HEK293T (cell line): ENCODE measurements around the gene DHCR7.

Source experiments
- ARNT ChIP-seq: fragments of 450-650 bp; IDR thresholded peaks from 2 replicates; pipeline ENCODE4 v1.6.1; 2017; ENCODE audit warnings: mild to moderate bottlenecking
- ELF4 ChIP-seq: fragments of 450-650 bp; IDR thresholded peaks from 2 replicates; pipeline ENCODE4 v1.6.1; 2017; ENCODE audit warnings: antibody characterized with exemption
- FOXA1 ChIP-seq: fragments of 450-650 bp; IDR thresholded peaks from 2 replicates; pipeline ENCODE4 v1.6.1; 2016; ENCODE audit warnings: mild to moderate bottlenecking
- FOXK2 ChIP-seq: fragments of 450-650 bp; IDR thresholded peaks from 2 replicates; pipeline ENCODE4 v1.6.1; 2016; ENCODE audit warnings: mild to moderate bottlenecking
- HDGF ChIP-seq: fragments of 450-650 bp; IDR thresholded peaks from 2 replicates; pipeline ENCODE4 v1.6.1; 2017; ENCODE audit warnings: antibody characterized with exemption, borderline replicate concordance
- LEF1 ChIP-seq: fragments of 450-650 bp; IDR thresholded peaks from 2 replicates; pipeline ENCODE4 v1.6.1; 2017; ENCODE audit warnings: mild to moderate bottlenecking, borderline replicate concordance
- NFRKB ChIP-seq: fragments of 450-650 bp; IDR thresholded peaks from 2 replicates; pipeline ENCODE4 v1.6.1; 2016; ENCODE audit warnings: mild to moderate bottlenecking, moderate library complexity
- SP1 ChIP-seq: fragments of 450-650 bp; IDR thresholded peaks from 2 replicates; pipeline ENCODE4 v1.6.1; 2017
- SUZ12 ChIP-seq: fragments of 450-650 bp; IDR thresholded peaks from 2 replicates; pipeline ENCODE4 v1.6.1; 2016; ENCODE audit warnings: mild to moderate bottlenecking
- TF ChIP-seq, protein P1 (sequence below): fragments of 450-650 bp; IDR thresholded peaks from 2 replicates; pipeline ENCODE4 v1.6.1; 2016

DNA sequence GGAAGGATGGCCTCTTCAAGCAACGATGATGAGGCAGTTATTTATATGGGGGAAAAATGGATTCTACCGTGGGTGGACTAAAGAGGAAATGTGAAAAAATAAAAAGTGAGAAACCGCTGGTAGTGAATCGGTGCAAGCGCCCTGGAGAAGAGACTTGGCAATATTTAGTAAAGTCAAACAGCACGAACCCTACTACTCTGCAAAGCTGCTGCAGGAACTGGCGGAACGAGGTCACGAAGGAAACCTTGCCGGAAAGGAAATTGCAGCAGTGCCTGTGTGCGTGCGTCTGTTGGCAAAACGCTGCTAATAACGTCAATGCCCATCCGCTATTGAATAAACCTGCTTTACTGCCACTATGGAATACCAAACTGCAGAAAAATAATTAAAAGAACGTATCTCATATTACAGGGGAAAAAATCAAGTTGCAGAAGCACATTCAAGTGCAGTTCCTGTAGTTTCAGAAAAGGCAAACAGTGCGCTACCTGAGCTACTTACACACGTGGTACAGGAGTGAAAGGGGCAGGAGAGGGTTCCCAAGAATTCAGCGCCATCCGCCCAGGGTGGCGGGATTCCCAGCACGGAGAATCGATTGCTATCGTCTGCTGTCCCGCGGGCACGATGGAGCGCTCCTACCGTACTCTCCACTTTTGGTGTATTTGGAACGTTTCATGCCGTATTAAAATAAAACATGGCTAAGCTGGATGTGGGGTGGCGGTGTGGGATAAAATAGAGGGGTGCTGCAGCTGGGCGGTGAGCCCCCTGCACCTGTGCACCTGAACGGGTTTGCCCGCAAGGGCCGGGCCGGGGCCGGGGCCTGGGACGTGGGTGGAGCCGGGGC is 4.2 kb upstream of the DHCR7 start:
- TF ChIP-seq, protein P1, sequence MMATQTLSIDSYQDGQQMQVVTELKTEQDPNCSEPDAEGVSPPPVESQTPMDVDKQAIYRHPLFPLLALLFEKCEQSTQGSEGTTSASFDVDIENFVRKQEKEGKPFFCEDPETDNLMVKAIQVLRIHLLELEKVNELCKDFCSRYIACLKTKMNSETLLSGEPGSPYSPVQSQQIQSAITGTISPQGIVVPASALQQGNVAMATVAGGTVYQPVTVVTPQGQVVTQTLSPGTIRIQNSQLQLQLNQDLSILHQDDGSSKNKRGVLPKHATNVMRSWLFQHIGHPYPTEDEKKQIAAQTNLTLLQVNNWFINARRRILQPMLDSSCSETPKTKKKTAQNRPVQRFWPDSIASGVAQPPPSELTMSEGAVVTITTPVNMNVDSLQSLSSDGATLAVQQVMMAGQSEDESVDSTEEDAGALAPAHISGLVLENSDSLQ = no peak
- TF ChIP-seq SP1 = no peak
- no peak for TF ChIP-seq ELF4
- TF ChIP-seq FOXK2 = no peak
- TF ChIP-seq FOXA1 = no peak
- TF ChIP-seq HDGF = no peak
- TF ChIP-seq NFRKB = no peak
- TF ChIP-seq SUZ12 = no peak
- TF ChIP-seq LEF1 = no peak
- TF ChIP-seq ARNT = no peak
